K562 (cell line): ENCODE data around the gene EIF1. TPM values are rescaled to one million over a fixed set of nuclear protein-coding genes. Genes with fewer than 3 reads are reported as not detected.
A peak's percentile ranks its signal among the peaks of the same experiment; 100 is the strongest.

Experiments
- EGR1 ChIP-seq: fragments of 450-650 bp; conservative IDR thresholded peaks from 2 replicates; pipeline ENCODE4 v1.6.1; 2017; ENCODE audit warnings: mild to moderate bottlenecking
- JUND ChIP-seq, 2 experiments: IDR thresholded peaks; 2 replicates in 1 of 2; 3 replicates in 1 of 2; pipeline ENCODE4 v1.6.1; 2011; ENCODE audit warnings: borderline replicate concordance in 2 of 2, low read depth in 2 of 2, low read length in 2 of 2, improper control_type of control experiment in 1 of 2, missing biosample characterization in 1 of 2, missing genetic modification characterization in 1 of 2, missing genetic modification reagents in 1 of 2
- MAZ ChIP-seq, 2 experiments: fragments of 450-650 bp in 1 of 2; sonication (generic) in 1 of 2; formaldehyde crosslinking; IDR thresholded peaks in 1 of 2; conservative IDR thresholded peaks in 1 of 2; 2 replicates each; pipeline versions ENCODE4 v1.4.0 to v1.5.0; 2020; ENCODE audit warnings: mild to moderate bottlenecking in 1 of 2, missing genetic modification reagents in 1 of 2
- MBD2 ChIP-seq: sonication (generic); IDR thresholded peaks from 2 replicates; pipeline ENCODE4 v1.6.1; 2016; ENCODE audit warnings: low read depth, borderline replicate concordance
- NR4A1 ChIP-seq, 2 experiments: fragments of 250-450 bp in 1 of 2; fragments of 450-650 bp in 1 of 2; sonication (Bioruptor Pico) in 1 of 2; IDR thresholded peaks; 2 replicates each; pipeline versions ENCODE4 v1.4.0 to v1.6.1; 2016 to 2020; ENCODE audit warnings: mild to moderate bottlenecking in 2 of 2, missing compliant biosample characterization in 1 of 2, missing genetic modification characterization in 1 of 2, moderate library complexity in 1 of 2
- RAD21 ChIP-seq, 2 experiments: fragments of 250-450 bp in 1 of 2; fragments of 450-650 bp in 1 of 2; sonication (Bioruptor Pico) in 1 of 2; formaldehyde crosslinking in 1 of 2; IDR thresholded peaks in 1 of 2; conservative IDR thresholded peaks in 1 of 2; 2 replicates each; pipeline versions ENCODE4 v1.4.0 to v1.8.0; 2020 to 2022; ENCODE audit warnings: mild to moderate bottlenecking in 2 of 2, moderate library complexity in 1 of 2
- ZNF586 ChIP-seq: fragments of 450-650 bp; formaldehyde crosslinking; conservative IDR thresholded peaks from 2 replicates; pipeline ENCODE4 v1.4.0; 2020; ENCODE audit warnings: mild to moderate bottlenecking, moderate library complexity
- ZNF592 ChIP-seq: fragments of 450-650 bp; IDR thresholded peaks from 2 replicates; pipeline ENCODE4 v1.6.1; 2017; ENCODE audit warnings: antibody characterized with exemption, mild to moderate bottlenecking
- ZNF609 ChIP-seq: sonication (generic); formaldehyde crosslinking; IDR thresholded peaks from 2 replicates; pipeline ENCODE4 v1.8.1; 2023; ENCODE audit warnings: missing genetic modification reagents, mild to moderate bottlenecking, borderline replicate concordance
- ZNF740 ChIP-seq, 3 experiments: fragments of 200-800 bp in 1 of 3; sonication (Bioruptor generic) in 1 of 3; sonication (generic) in 1 of 3; formaldehyde crosslinking in 1 of 3; IDR thresholded peaks; 2 replicates each; pipeline versions ENCODE4 v1.6.1 to v1.8.0; 2016 to 2022; ENCODE audit warnings: mild to moderate bottlenecking in 2 of 3, missing compliant biosample characterization in 2 of 3, missing genetic modification characterization in 2 of 3, missing genetic modification reagents in 1 of 3
- polyA plus RNA-seq, 8 experiments: library from polyadenylated mRNA; depleted of rRNA in 4 of 8; stranded (reverse) in 5 of 8; unstranded in 3 of 8; fragments of >200 nt; fragmentation: Nextera tagmentation in 2 of 8; fragmentation: Illumina TruSeq in 1 of 8; extraction: Ambion mirVana in 2 of 8; extraction: Trizol in 1 of 8; gene quantifications; 2 replicates each; pipeline versions ENCODE4 v1.2.1 to v1.2.3, GENCODE V29; 2011 to 2014; ENCODE audit warnings: inconsistent platforms in 1 of 8, missing spikeins in 1 of 8
- total RNA-seq, 7 experiments: library from RNA; depleted of rRNA in 6 of 7; stranded (reverse); fragments of >200 nt in 6 of 7; fragmentation: Illumina TruSeq in 2 of 7; extraction: Trizol in 2 of 7; gene quantifications; 2 replicates each; pipeline versions ENCODE4 v1.2.1 to v1.2.3, GENCODE V29; 2011 to 2021; ENCODE audit warnings: low replicate concordance in 1 of 7

EIF1 gene
- total and polyA plus RNA-seq, 9 of the 15 experiments (the other 6 are each of a cell fraction or from before 2014, with no cell fraction given): 67.0 to 1,204 (median 320) TPM

- TF ChIP-seq ZNF586 (CRISPR knock-in tag): no peak
- peak; percentile 90 for TF ChIP-seq ZNF592
- peak; percentile 41; the same call in 1 of the 2 replicates for TF ChIP-seq MBD2
- no peak for TF ChIP-seq NR4A1 (CRISPR knock-in tag; IDR thresholded peaks at IDR 0.05)
- peak; percentile 81 for TF ChIP-seq NR4A1 (tag; IDR thresholded peaks at IDR 0.05)
- peak in 1 of 2 experiments; percentile 79; a peak in 2 of 4 replicates for TF ChIP-seq MAZ (CRISPR knock-in tag; conservative IDR thresholded peaks at IDR 0.05 in 1 of 2, IDR thresholded peaks at IDR 0.05 in 1 of 2)
- TF ChIP-seq ZNF609 (CRISPR knock-in tag): no peak
- TF ChIP-seq ZNF740 (CRISPR knock-in tag; IDR thresholded peaks at IDR 0.05): 0 out of 2 replicates have a peak, but pooled peaks have one; percentile 27
- no peak; a peak in 1 of 4 replicates for TF ChIP-seq ZNF740 (tag; IDR thresholded peaks at IDR 0.05)
- TF ChIP-seq RAD21 (CRISPR knock-in tag; conservative IDR thresholded peaks at IDR 0.05 in 1 of 2, IDR thresholded peaks at IDR 0.05 in 1 of 2): peak in 1 of 2 experiments; percentile 21; a peak in 2 of 4 replicates
- peak; percentile 49; the same call in 1 of the 2 replicates for TF ChIP-seq JUND (IDR thresholded peaks at IDR 0.05; ENCODE audit: borderline replicate concordance, low read depth, low read length)
- TF ChIP-seq JUND (tag; IDR thresholded peaks at IDR 0.05; ENCODE audit: borderline replicate concordance, low read depth, low read length): peak; percentile 37; the same call in 1 of the 3 replicates
- peak; percentile 19; the same call in 1 of the 2 replicates for TF ChIP-seq EGR1
Observed at GRCh38 chr17:41665566-41666236, 23.0 kb upstream of the EIF1 start (continued).
